ENCODE measurements around the gene EFHD1. TPM values are rescaled to one million over a fixed set of nuclear protein-coding genes. Genes with fewer than 3 reads are reported as not detected.
"Not testable (repeated sequence)": the region's sequence is repeated elsewhere in the genome, so short reads cannot be mapped to it uniquely, and the experiment has no call there.

Gene EFHD1
- total RNA-seq, 1 experiment from 2014 or later, result 20.7 TPM

- H3K27me3 ChIP-seq, result no peaks in the 10 kb centered on the region
- no peaks in the 10 kb centered on the region for H3K9me3 ChIP-seq (replicated peaks)
- DNase-seq, result peak; percentile 42 to 63
- peak overlapping the region; percentile 38 for H3K27ac ChIP-seq
- H3K4me1 ChIP-seq, result peaks cover 2% of the 10 kb centered on the region; the same call in 1 of the 2 replicates
- no peaks in the 10 kb centered on the region for H3K36me3 ChIP-seq
- peak overlapping the region; percentile 73 for H3K4me3 ChIP-seq
Measured at GRCh38 chr2:232632904-232633412, 446 bp upstream of the EFHD1 start.

GRCh38 chr2:232634206-232635150, 1.1 kb downstream of the EFHD1 start:
- H3K36me3 ChIP-seq, result no peaks in the 10 kb centered on the region
- H3K27ac ChIP-seq, result no peak overlapping the region
- no peaks in the 10 kb centered on the region for H3K27me3 ChIP-seq
- no peaks in the 10 kb centered on the region for H3K9me3 ChIP-seq (replicated peaks)
- peak overlapping the region; percentile 73 for H3K4me3 ChIP-seq
- H3K4me1 ChIP-seq, result peaks cover 2% of the 10 kb centered on the region; the same call in 1 of the 2 replicates
- peak in 1 of 2 experiments; percentile 38 for DNase-seq

- H3K36me3 ChIP-seq, H3K27ac ChIP-seq, H3K27me3 ChIP-seq: not testable (repeated sequence)
Measured at GRCh38 chr2:232635376-232635775, 2.0 kb downstream of the EFHD1 start.

GRCh38 chr2:232635820-232636219, 2.4 kb downstream of the EFHD1 start:
- no peaks in the 10 kb centered on the region for H3K9me3 ChIP-seq (replicated peaks)
- H3K27me3 ChIP-seq, result no peaks in the 10 kb centered on the region
- H3K4me1 ChIP-seq, result peaks cover 2% of the 10 kb centered on the region; the same call in 1 of the 2 replicates
- H3K27ac ChIP-seq, result no peak overlapping the region
- DNase-seq, result no peak
- H3K36me3 ChIP-seq, result no peaks in the 10 kb centered on the region
- no peak overlapping the region for H3K4me3 ChIP-seq

More at GRCh38 chr2:232635376-232635775, 2.0 kb downstream of the EFHD1 start:
- DNase-seq; H3K4me1 ChIP-seq; H3K9me3 ChIP-seq (replicated peaks); H3K4me3 ChIP-seq: not testable (repeated sequence)

- Histone ChIP-seq H3K27me3 (no peaks in the 10 kb centered on the region), H3K4me3 (no peak overlapping the region), H3K4me1 (peaks cover 6% of the 10 kb centered on the region), H3K9me3 (replicated peaks) (no peaks in the 10 kb centered on the region), H3K36me3 (no peaks in the 10 kb centered on the region), H3K27ac (no peak overlapping the region)
- no peak for DNase-seq
Measured at GRCh38 chr2:232636788-232637420, 3.5 kb downstream of the EFHD1 start.

- Histone ChIP-seq H3K9me3 (replicated peaks) (no peaks in the 10 kb centered on the region), H3K36me3 (no peaks in the 10 kb centered on the region), H3K4me1 (peaks cover 12% of the 10 kb centered on the region), H3K27ac (no peak overlapping the region), H3K27me3 (no peaks in the 10 kb centered on the region), H3K4me3 (no peak overlapping the region)
- peak in 1 of 2 experiments; percentile 44 for DNase-seq
Measured at GRCh38 chr2:232637866-232638583, 4.6 kb downstream of the EFHD1 start.

GRCh38 chr2:232641153-232641848, 7.9 kb downstream of the EFHD1 start:
- no peaks in the 10 kb centered on the region for H3K9me3 ChIP-seq (replicated peaks)
- no peaks in the 10 kb centered on the region for H3K36me3 ChIP-seq
- H3K4me3 ChIP-seq, result no peak overlapping the region
- peaks cover 20% of the 10 kb centered on the region for H3K4me1 ChIP-seq
- DNase-seq, result no peak
- H3K27me3 ChIP-seq, result no peaks in the 10 kb centered on the region
- peak overlapping the region; percentile 39; the same call in 1 of the 2 replicates for H3K27ac ChIP-seq

- Histone ChIP-seq H3K4me3 (no peak overlapping the region), H3K27me3 (no peaks in the 10 kb centered on the region), H3K9me3 (replicated peaks) (no peaks in the 10 kb centered on the region), H3K27ac (peak overlapping the region; percentile 39), H3K36me3 (no peaks in the 10 kb centered on the region), H3K4me1 (peaks cover 32% of the 10 kb centered on the region)
- DNase-seq, result peak in 1 of 2 experiments; percentile 41
Measured at GRCh38 chr2:232643147-232643425, 9.7 kb downstream of the EFHD1 start.

- DNase-seq, result no peak
- Histone ChIP-seq H3K4me3 (no peak overlapping the region), H3K9me3 (replicated peaks) (no peaks in the 10 kb centered on the region)
Measured at GRCh38 chr2:232643813-232644347, 10.5 kb downstream of the EFHD1 start.

GRCh38 chr2:232645061-232645460, 11.7 kb downstream of the EFHD1 start:
- DNase-seq, result no peak
- no peaks in the 10 kb centered on the region for H3K9me3 ChIP-seq (replicated peaks)
- H3K4me1 ChIP-seq, result peaks cover 36% of the 10 kb centered on the region
- H3K36me3 ChIP-seq, result no peaks in the 10 kb centered on the region
- no peak overlapping the region for H3K4me3 ChIP-seq
- H3K27ac ChIP-seq, result no peak overlapping the region
- no peaks in the 10 kb centered on the region for H3K27me3 ChIP-seq

More at GRCh38 chr2:232643813-232644347, 10.5 kb downstream of the EFHD1 start:
- H3K27me3 ChIP-seq, result no peaks in the 10 kb centered on the region
- H3K4me1 ChIP-seq, result peaks cover 36% of the 10 kb centered on the region
- no peaks in the 10 kb centered on the region for H3K36me3 ChIP-seq
- no peak overlapping the region for H3K27ac ChIP-seq

GRCh38 chr2:232646726-232647125, 13.3 kb downstream of the EFHD1 start:
- Histone ChIP-seq H3K4me3 (no peak overlapping the region), H3K27ac (no peak overlapping the region), H3K27me3 (no peaks in the 10 kb centered on the region), H3K4me1 (peaks cover 34% of the 10 kb centered on the region), H3K9me3 (replicated peaks) (no peaks in the 10 kb centered on the region), H3K36me3 (no peaks in the 10 kb centered on the region)
- no peak for DNase-seq

- DNase-seq, result peak; percentile 36 to 70
- H3K27me3 ChIP-seq, result no peaks in the 10 kb centered on the region
- no peak overlapping the region for H3K27ac ChIP-seq
- no peaks in the 10 kb centered on the region for H3K9me3 ChIP-seq (replicated peaks)
- no peak overlapping the region for H3K4me3 ChIP-seq
- H3K4me1 ChIP-seq, result peaks cover 33% of the 10 kb centered on the region
- no peaks in the 10 kb centered on the region for H3K36me3 ChIP-seq
Measured at GRCh38 chr2:232647261-232647660, 13.9 kb downstream of the EFHD1 start.

GRCh38 chr2:232649033-232649432, 15.6 kb downstream of the EFHD1 start:
- H3K27me3 ChIP-seq, result no peaks in the 10 kb centered on the region
- H3K9me3 ChIP-seq (replicated peaks), result no peaks in the 10 kb centered on the region
- no peak for DNase-seq
- H3K4me3 ChIP-seq, result no peak overlapping the region
- H3K27ac ChIP-seq, result no peak overlapping the region
- H3K4me1 ChIP-seq, result peaks cover 18% of the 10 kb centered on the region
- H3K36me3 ChIP-seq, result no peaks in the 10 kb centered on the region

GRCh38 chr2:232652505-232652851, 19.1 kb downstream of the EFHD1 start:
- Histone ChIP-seq H3K4me1 (peaks cover 8% of the 10 kb centered on the region), H3K36me3 (no peaks in the 10 kb centered on the region), H3K27ac (no peak overlapping the region), H3K9me3 (replicated peaks) (no peaks in the 10 kb centered on the region), H3K4me3 (no peak overlapping the region), H3K27me3 (no peaks in the 10 kb centered on the region)
- no peak for DNase-seq

Data from SJCRH30 (cell line).